ENCODE data around the gene PELI2. TPM values are rescaled to one million over a fixed set of nuclear protein-coding genes. Genes with fewer than 3 reads are reported as not detected.

PELI2 gene
- total RNA-seq, 1 donor from 2014 or later: 44.0 TPM

GRCh38 chr14:56185992-56186391 lies 67.8 kb downstream of the PELI2 start:
- no peak for ATAC-seq

GRCh38 chr14:56187736-56188135 lies 69.5 kb downstream of the PELI2 start:
- intact Hi-C loops (cut with DNase I): loop anchor here (10.0 kb wide), 1 partner anchor 53 kb away; no protein-coding TSS in a partner anchor
- DNase-seq (ENCODE audit: low spot score) (no peak), ATAC-seq (no peak)

More at GRCh38 chr14:56185992-56186391, 67.8 kb downstream of the PELI2 start:
- intact Hi-C loops (cut with DNase I): loop anchor here (10.0 kb wide), 1 partner anchor 51 kb away; no protein-coding TSS in a partner anchor
- no peak for DNase-seq (ENCODE audit: low spot score)

- no peak for DNase-seq (ENCODE audit: low spot score)
- no peak for ATAC-seq
These were observed 71.1 kb downstream of the PELI2 start for GRCh38 chr14:56189307-56189706.

GRCh38 chr14:56193347-56193746 lies 75.1 kb downstream of the PELI2 start:
- ATAC-seq (no peak), DNase-seq (ENCODE audit: low spot score) (no peak)
- intact Hi-C loops (cut with DNase I): no loop called here

More at GRCh38 chr14:56189307-56189706, 71.1 kb downstream of the PELI2 start:
- intact Hi-C loops (cut with DNase I): loop anchor here (10.0 kb wide), 1 partner anchor 55 kb away; no protein-coding TSS in a partner anchor

GRCh38 chr14:56194042-56194441 lies 75.8 kb downstream of the PELI2 start:
- intact Hi-C loops (cut with DNase I): no loop called here
- DNase-seq (ENCODE audit: low spot score): no peak
- ATAC-seq: no peak

- ATAC-seq: peak; percentile 23
- intact Hi-C loops (cut with DNase I): no loop called here
- DNase-seq (ENCODE audit: low spot score): no peak
These were observed 77.0 kb downstream of the PELI2 start for GRCh38 chr14:56195223-56195622.

- intact Hi-C loops (cut with DNase I): no loop called here
- ATAC-seq (peak; percentile 70), DNase-seq (ENCODE audit: low spot score) (no peak)
These were observed 77.5 kb downstream of the PELI2 start for GRCh38 chr14:56195704-56196103.

GRCh38 chr14:56196274-56196673 lies 78.1 kb downstream of the PELI2 start:
- ATAC-seq (peak; percentile 64), DNase-seq (ENCODE audit: low spot score) (no peak)
- intact Hi-C loops (cut with DNase I): no loop called here

- ATAC-seq (no peak), DNase-seq (ENCODE audit: low spot score) (no peak)
- intact Hi-C loops (cut with DNase I): no loop called here
These were observed 78.9 kb downstream of the PELI2 start for GRCh38 chr14:56197150-56197549.

- peak; percentile 18 for ATAC-seq
- intact Hi-C loops (cut with DNase I): no loop called here
- DNase-seq (ENCODE audit: low spot score): no peak
These were observed 80.2 kb downstream of the PELI2 start for GRCh38 chr14:56198438-56198837.

- DNase-seq (ENCODE audit: low spot score): peak; percentile 60
- peak; percentile 93 for ATAC-seq
- intact Hi-C loops (cut with DNase I): no loop called here
These were observed 81.1 kb downstream of the PELI2 start for GRCh38 chr14:56199095-56199981.

- ATAC-seq: no peak
- intact Hi-C loops (cut with DNase I): no loop called here
- no peak for DNase-seq (ENCODE audit: low spot score)
These were observed 81.9 kb downstream of the PELI2 start for GRCh38 chr14:56199982-56200577.

GRCh38 chr14:56202256-56202655 lies 84.0 kb downstream of the PELI2 start:
- DNase-seq (ENCODE audit: low spot score): no peak
- ATAC-seq: no peak
- intact Hi-C loops (cut with DNase I): no loop called here

GRCh38 chr14:56205881-56206280 lies 87.7 kb downstream of the PELI2 start:
- ATAC-seq: no peak
- no peak for DNase-seq (ENCODE audit: low spot score)
- intact Hi-C loops (cut with DNase I): no loop called here

- intact Hi-C loops (cut with DNase I): no loop called here
- DNase-seq (ENCODE audit: low spot score) (no peak), ATAC-seq (no peak)
These were observed 88.4 kb downstream of the PELI2 start for GRCh38 chr14:56206596-56206995.

GRCh38 chr14:56207626-56208292 lies 89.5 kb downstream of the PELI2 start:
- intact Hi-C loops (cut with DNase I): no loop called here
- DNase-seq (ENCODE audit: low spot score): no peak
- peak; percentile 36 for ATAC-seq

GRCh38 chr14:56208520-56208919 lies 90.3 kb downstream of the PELI2 start:
- DNase-seq (ENCODE audit: low spot score): no peak
- intact Hi-C loops (cut with DNase I): no loop called here
- no peak for ATAC-seq

GRCh38 chr14:56210571-56210970 lies 92.4 kb downstream of the PELI2 start:
- DNase-seq (ENCODE audit: low spot score) (no peak), ATAC-seq (no peak)
- intact Hi-C loops (cut with DNase I): no loop called here

GRCh38 chr14:56211084-56211483 lies 92.9 kb downstream of the PELI2 start:
- no peak for DNase-seq (ENCODE audit: low spot score)
- intact Hi-C loops (cut with DNase I): no loop called here
- peak; percentile 21 for ATAC-seq

GRCh38 chr14:56211844-56212243 lies 93.6 kb downstream of the PELI2 start:
- ATAC-seq (no peak), DNase-seq (ENCODE audit: low spot score) (no peak)
- intact Hi-C loops (cut with DNase I): no loop called here

Measured in sciatic nerve (tissue), 2 donors.